Keratinocyte (primary cell): ENCODE measurements around the gene KIF1B.
"Not testable (repeated sequence)": the region's sequence is repeated elsewhere in the genome, so short reads cannot be mapped to it uniquely, and the experiment has no call there.

ENCODE experiments used
- CTCF ChIP-seq, 3 experiments: IDR thresholded peaks in 1 of 3; conservative IDR thresholded peaks in 1 of 3; optimal IDR thresholded peaks in 1 of 3; 2 replicates in 2 of 3; 3 replicates in 1 of 3; pipeline versions ENCODE3 to v1.5.1; 2011; ENCODE audit warnings: low read length in 3 of 3, mild to moderate bottlenecking in 3 of 3, moderate library complexity in 2 of 3, control low read depth in 1 of 3, inconsistent platforms in 1 of 3; ENCODE audit not compliant: insufficient read depth in 2 of 3; ENCODE audit errors: extremely low read depth in 1 of 3
- EZH2 ChIP-seq: IDR thresholded peaks from one replicate; pipeline ENCODE4 v1.6.1; 2012; ENCODE audit warnings: inconsistent platforms, mild to moderate bottlenecking, low read length, moderate library complexity

GRCh38 chr1:10377365-10378029, 167.1 kb downstream of the KIF1B start:
- TF ChIP-seq CTCF (optimal IDR thresholded peaks at IDR 0.05 in 1 of 3, IDR thresholded peaks at IDR 0.05 in 1 of 3, conservative IDR thresholded peaks at IDR 0.05 in 1 of 3; ENCODE audit: extremely low read depth in 1 of 3, insufficient read depth in 2 of 3, low read length in 3 of 3): peak; percentile 52 to 76 (median 75)
- not testable (repeated sequence) for TF ChIP-seq EZH2
